ENCODE measurements around the gene KLF1.
"Not testable (repeated sequence)": the region's sequence is repeated elsewhere in the genome, so short reads cannot be mapped to it uniquely, and the experiment has no call there.

KLF1 gene

DNA sequence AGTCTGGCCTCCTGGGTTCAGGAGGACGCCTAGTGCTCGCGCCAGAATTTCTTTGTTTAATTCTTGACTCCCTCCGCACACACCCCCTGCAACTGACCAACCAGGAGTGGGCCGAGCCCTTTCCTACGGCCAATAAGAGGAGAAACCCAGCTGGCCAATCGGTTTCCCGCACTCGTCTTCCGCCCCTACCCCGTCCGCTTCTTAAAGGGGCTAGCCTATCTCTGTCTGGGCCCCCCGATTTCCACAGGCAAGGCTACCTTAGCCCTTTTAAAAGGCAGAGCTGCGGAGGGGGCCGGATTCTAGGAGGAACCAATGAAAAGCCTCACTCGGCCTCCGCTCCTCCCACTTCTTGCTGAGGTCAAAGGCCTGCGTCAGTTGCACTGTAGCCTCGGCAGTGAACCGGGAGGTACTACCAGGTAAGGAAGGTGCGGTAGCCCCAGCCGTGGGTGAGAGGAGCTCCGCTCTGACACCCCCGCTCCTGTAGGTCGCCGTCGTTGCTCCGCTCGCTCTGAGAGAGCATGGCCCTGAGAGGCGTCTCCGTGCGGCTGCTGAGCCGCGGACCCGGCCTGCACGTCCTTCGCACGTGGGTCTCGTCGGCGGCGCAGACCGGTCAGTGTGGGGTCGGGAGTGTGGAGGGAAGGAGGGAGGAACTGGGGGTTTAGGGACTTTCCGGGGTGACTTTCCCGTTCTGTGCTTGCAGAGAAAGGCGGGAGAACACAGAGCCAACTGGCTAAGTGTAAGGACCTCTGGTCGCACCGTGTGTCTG is 4.0 kb upstream of the KLF1 start, which contains the start of gene GCDH:
GCDH (plus strand) TSS at position 374 of the 766 bp plus-strand sequence; CDS start at position 519, 145 bp downstream.
- peak; percentile 96 for DNase-seq (ENCODE audit: low read depth, low spot score)

DNA sequence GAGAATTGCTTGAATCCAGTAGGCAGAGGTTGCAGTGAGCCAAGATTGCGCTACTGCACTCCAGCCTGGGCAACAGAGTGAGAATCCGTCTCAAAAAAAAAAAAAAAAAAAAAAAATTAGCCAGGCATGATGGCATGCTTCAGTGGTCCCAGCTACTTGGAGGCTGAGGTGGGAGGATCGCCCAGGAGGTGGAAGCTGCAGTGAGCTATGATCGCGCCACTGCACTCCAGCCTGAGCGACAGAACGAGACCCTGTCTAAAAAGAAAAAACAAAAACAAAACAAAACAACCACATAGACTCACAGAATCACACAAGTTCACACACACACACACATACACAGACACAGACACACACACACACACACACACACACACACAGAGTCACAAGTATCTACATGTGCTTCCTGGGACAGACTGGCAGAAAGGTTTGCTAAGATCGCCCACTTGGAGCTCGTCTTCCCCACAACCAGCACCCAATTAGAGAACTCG is 3.3 kb upstream of the KLF1 start:
- not testable (repeated sequence) for DNase-seq (ENCODE audit: low read depth, low spot score)

DNA sequence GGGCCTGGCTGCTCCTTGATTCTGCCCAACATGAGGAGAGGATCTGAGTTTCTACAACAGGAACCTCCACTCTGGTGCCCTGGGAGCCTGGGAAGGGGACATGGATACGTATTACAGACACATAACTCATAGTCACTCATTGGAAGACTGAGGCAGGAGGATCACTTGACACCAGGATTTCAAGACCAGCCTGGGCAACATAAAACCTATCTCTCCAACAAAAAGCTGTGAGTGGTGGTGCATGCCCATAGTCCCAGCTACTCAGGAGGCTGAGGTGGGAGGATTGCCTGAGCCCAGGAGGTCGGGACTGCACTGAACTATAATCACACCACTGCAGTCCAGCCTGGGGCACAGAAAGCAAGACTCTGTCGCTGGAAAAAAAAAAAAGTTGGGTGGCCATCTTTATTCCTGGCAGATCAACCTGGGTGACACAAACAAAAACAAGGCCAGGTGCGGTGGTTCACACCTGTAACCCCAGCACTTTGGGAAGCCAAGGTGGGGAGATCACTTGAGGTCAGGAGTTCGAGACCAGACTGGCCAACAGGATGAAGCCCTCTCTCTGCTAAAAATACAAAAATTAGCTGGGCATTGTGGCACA is 1.1 kb upstream of the KLF1 start:
- no peak for DNase-seq (ENCODE audit: low read depth, low spot score)

DNA sequence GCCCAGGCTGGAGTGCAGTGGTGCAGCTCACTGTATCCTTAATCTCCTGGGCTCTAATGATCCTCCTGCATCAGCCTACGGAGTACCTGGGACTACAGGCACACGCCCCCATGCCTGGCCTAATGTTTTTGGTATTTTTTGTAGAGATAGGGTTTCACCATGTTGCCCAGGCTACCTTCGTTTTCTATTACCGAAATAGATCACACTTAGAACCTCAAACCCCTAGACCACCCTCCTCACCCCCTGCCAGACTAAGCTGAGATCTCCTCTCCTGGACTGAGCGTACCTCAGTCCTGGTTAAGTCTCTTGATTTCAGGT is 391 bp downstream of the KLF1 start:
- DNase-seq (ENCODE audit: low read depth, low spot score) = no peak

DNA sequence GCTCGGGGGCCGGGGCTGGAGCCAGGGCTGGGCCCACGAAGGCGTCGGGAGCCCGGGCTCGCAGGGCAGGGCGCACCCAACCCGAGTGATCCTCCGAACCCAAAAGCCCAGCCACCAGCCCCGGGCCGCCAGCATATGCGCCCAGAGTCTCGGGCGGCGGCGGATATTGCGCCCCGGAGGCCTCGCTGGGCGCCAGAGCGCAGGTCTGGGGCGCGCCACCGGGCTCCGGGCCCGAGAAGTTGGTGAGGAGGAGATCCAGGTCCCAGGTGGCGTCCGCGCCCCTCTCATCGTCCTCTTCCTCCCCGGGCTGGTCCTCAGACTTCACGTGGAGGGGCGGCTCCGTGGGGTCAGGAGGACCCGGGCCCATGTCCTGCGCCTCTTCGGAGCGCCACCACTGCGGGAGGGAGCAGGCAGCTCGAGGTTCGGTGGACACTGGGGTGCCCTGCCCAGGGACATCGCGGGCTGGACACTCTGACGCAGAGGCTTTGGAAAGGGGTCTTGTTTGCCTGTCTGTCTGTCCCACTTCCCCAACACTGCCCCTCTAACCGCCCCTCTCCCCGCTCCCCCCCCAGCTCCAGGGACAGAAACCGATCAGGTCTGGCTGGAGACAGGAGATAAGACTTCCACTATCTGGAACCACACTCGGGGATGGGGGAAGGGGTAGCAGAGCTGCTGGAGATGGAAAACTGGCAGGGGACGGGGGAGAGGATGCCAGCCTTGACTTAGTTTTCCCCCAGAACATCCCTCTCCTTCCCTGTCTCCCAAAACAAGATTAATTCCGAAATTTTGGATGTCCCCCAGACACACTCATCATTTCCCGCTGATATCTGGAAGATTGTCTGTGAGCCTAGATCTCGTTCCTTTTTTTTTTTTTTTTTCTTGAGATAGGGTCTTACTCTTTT is 1.0 kb downstream of the KLF1 start:
- no peak for DNase-seq (ENCODE audit: low read depth, low spot score)

DNA sequence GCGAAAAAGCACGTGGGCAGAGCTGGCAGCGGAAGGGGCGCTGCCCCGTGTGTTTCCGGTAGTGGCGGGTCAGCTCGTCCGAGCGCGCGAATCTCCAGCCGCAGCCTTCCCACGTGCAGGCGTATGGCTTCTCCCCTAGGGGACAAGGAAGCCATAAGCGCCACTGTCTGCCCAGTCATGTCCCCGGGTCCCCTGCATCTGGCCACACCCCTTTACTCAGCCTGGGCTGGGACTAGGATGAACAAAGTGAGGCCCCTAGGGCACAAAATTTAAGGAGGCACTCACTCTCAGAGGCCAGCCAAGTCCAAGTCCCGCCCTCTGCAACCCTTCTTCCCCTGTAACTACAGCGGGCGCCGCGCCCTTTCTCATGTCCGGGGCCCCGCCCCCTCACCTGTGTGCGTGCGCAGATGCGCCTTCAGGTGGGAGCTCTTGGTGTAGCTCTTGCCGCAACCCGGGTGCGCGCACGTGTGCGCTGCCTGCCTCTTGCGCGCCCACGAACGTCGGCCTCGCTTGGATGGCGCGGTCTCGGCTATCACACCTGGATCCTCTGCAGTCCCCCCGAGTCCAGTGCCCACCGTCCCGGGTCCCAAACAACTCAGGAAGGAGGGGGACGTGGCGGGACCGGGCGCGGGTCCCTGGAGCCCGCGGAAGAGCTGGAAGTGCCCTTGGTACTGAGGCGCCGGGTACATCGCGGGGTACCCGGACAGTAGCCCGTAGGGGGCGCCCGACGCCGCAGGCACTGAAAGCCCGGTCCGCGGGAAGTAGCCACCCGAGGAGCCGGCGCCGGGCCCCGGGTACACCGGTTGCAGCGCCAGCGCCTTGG is 1.9 kb downstream of the KLF1 start:
- peak; percentile 73 for DNase-seq (ENCODE audit: low read depth, low spot score)

DNA sequence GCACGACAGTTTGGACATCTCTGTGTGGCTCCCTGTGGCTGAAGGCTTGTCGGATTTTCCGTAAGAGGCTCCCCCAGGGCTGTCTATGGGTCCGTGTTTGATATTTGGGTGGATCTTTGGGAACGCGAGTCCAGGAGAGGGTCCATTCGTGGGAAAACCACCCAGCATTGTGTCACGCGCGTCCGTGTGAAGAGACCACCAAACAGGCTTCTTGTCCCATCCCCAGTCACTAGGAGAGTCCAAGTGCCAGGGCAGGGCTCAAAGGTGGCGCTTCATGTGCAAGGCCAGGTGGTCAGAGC is 2.4 kb downstream of the KLF1 start:
- DNase-seq (ENCODE audit: low read depth, low spot score) = no peak

DNA sequence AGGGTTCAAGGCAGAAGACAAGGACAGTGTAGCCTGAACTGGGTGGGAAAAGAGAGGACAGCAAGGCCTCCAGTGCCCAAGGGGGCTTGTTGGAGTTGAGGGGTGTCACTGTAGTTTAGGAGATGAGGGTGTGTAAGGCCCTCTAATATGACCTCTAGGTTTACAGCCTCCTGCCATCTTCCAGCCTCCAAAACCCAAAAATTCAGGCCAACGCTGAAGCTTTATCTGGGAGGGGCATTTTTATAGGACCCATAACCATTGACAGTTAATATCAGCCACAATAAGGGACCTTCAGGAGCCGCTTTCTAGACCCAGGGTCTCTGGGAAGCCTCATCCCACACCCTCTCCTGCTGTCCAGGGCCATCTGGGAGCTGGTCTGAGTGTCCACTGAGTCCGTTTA is 2.8 kb downstream of the KLF1 start:
- no peak for DNase-seq (ENCODE audit: low read depth, low spot score)

DNA sequence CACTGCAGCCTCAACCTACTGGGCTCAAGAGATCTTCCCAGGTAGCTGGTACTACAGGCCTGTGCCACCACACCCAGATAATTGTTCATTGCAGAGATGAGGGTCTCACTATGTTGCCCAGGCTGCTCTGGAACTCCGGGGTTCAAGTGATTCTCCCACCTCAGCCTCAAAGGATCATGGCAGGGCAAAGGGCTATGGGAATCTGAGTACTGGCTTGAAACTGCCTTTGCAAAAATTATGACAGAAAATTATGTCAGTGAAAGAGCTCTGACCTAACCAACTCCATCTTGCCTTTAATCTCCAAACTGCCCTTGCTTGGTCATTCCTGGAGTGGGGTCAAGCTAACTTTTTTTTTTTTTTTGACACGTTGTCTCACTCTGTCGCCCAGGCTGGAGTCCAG is 4.4 kb downstream of the KLF1 start:
- DNase-seq (ENCODE audit: low read depth, low spot score) = no peak

DNA sequence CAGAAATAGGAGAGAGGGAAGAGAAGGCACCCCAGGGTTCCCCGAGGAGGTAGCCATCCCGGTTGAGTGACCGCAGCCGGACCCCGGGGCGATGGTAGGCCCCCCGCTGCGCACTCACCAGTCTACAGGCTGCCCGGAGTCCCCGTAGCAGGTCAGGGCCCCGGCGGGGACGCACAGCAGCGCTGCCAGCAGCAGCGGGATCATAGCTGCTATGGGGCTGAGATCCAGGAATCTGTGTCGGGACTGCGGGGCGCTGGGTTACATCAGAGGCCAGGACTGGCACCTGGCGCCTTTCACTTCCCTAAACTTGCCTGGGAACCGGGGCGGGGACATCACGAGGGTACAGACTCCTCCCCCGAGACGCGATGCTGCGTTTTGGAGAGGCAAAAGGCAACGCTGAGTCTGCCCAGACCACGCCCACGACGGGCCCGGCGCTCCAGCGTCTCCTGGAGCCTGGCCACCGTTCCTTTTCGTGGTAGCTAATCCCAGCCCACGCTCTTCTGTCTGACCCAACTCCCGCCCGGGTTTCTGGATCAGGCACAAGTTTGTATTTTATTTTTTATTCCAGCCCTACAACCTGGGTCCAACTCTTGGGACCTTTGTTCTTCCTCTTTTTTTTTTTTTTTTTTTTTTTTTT is 5.7 kb downstream of the KLF1 start, which contains the start of gene DNASE2:
DNASE2 (minus strand) TSS at position 278 of the 637 bp plus-strand sequence; CDS start at position 204, 74 bp downstream.
- peak; percentile 70 for DNase-seq (ENCODE audit: low read depth, low spot score)

DNA sequence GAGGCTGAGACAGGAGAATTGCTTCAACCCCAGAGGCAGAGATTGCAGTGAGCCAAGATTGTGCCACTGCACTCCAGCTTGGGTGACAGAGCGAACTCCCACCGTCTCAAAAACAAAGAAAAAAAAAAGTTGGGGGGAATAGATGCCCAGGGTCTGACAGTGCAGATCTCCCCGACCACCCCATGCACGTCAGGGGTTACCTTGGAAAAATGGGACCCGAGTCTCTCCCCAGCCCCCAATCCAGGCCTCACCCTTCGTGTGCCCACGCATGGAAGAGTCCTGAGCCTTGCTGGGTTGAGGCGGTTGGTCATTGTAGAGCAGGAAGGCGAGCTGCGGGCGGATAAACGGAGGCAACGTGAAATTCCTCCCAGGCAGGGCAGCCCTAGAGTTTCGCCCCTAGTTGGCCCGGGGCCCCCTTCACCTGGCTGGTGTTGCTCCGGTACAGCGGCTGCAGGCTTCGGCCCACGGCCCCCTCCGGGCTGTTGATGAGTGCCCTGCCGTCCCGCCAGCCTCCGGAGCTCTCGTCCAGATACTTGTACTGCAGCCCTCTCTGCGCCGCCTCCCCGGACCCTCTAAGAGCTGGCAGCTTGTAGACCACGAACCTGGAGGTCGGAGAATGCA is 6.3 kb downstream of the KLF1 start:
- DNase-seq (ENCODE audit: low read depth, low spot score) = no peak

DNA sequence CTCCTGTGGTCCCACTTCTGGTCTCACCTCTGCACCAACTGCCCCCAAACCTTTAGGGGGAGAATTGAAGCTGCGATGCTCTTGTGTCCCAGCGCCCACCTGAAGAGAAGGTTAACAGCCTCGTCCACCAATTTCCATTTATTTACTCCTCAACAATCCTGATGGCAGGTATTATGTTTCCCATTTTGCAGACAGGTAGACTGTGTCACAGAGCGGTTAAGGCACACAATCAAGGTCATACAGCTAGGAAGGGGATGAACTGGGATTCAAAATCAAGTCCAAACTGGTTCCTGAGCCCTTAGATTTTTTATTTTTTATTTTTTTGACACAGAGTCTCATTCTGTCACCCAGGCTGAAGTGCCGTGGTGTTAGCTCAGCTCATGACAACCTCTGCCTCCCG is 11.9 kb downstream of the KLF1 start:
- no peak for DNase-seq (ENCODE audit: low read depth, low spot score)

DNA sequence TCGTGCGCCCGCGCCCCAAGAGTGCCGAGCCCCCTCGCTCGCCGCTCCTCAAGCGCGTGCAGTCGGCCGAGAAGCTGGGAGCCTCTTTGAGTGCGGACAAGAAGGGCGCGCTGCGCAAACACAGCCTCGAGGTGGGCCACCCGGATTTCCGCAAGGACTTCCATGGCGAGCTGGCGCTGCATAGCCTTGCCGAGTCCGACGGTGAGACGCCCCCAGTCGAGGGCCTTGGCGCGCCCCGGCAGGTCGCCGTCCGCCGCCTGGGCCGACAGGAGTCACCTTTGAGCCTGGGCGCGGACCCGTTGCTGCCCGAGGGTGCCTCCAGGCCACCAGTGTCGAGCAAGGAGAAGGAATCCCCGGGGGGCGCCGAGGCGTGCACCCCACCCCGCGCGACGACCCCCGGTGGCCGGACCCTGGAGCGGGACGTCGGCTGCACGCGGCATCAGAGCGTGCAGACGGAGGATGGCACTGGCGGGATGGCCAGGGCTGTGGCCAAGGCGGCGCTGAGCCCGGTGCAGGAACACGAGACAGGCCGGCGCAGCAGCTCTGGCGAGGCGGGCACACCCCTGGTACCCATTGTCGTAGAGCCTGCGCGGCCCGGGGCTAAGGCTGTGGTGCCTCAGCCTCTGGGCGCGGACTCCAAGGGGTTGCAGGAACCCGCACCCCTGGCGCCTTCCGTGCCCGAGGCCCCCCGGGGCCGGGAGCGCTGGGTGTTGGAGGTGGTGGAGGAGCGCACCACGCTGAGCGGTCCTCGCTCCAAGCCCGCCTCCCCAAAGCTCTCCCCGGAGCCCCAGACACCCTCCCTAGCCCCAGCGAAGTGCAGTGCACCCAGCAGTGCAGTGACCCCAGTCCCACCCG is 12.9 kb downstream of the KLF1 start:
- DNase-seq (ENCODE audit: low read depth, low spot score) = no peak

DNA sequence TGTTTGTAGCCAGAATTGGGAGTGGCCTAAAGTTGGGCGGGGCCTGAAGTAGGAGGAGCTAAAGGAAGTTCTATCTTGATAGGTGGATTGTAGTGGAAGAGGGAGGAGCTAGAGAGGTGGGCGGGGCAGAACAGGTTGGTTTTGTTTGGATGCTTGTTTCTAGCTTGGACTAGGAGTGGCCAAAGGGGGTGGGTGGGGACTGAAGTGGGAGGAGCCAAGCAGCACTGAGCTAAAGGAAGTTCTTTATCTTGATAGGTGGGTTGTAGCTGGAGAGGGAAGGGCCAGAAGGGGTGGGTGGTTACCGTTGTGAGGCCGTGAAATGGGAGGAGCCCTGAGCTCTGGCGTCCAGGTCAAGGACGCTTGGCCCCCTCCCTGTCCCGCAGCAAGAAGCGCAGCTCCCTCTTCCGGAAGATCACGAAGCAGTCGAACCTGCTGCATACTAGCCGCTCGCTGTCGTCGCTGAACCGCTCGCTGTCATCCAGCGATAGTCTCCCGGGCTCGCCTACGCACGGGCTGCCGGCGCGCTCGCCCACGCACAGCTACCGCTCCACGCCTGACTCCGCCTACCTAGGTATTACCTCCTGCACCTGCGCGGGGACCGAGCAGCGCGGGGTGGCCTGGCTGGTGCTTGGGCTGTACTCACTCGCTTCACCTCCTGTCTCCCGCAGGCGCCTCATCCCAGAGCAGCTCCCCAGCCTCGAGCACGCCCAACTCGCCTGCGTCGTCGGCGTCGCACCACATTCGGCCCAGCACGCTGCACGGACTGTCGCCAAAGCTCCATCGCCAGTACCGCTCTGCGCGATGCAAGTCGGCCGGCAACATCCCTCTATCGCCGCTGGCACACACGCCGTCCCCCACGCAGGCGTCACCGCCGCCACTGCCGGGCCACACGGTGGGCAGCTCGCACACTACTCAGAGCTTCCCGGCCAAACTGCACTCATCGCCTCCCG is 13.8 kb downstream of the KLF1 start:
- DNase-seq (ENCODE audit: low read depth, low spot score) = no peak

DNA sequence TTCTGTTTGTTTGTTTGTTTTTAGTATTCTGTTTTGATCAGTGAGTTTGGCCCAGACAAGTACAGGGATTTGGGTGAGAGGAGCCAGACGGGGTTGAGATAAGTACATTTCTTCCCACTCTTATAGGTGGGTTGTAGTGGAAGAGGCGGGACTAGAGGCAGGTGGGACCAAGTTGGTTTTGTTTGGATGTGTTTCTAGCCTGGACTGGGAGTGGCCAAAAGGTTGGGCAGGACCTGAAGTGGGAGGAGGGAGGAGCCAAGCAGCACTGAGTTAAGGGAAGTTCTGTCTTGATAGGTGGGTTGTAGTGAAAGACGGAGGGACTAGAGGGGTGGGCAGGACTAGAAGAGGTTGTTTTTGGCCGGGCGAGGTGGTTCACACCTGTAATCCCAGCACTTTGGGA is 14.7 kb downstream of the KLF1 start:
- DNase-seq (ENCODE audit: low read depth, low spot score) = no peak

DNA sequence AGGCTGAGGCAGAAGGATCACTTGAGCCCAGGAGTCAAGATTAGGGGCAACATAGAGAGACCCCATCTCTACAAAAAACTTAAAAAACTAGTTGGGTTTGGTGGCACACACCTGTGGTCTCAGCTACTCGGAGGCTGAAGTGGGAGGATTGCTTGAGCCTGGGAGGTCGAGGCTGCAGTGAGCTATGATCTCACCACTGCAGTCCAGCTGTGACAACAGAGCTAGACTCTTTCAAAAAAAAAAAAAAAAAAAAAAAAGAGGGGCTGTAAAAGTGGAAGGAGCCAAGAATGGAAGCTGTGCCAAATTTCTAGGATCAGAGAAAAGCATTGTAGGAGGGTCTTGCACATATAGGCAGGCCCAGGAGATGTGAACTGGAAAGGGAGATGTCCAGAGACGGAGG is 15.3 kb downstream of the KLF1 start:
- DNase-seq (ENCODE audit: low read depth, low spot score) = no peak

DNA sequence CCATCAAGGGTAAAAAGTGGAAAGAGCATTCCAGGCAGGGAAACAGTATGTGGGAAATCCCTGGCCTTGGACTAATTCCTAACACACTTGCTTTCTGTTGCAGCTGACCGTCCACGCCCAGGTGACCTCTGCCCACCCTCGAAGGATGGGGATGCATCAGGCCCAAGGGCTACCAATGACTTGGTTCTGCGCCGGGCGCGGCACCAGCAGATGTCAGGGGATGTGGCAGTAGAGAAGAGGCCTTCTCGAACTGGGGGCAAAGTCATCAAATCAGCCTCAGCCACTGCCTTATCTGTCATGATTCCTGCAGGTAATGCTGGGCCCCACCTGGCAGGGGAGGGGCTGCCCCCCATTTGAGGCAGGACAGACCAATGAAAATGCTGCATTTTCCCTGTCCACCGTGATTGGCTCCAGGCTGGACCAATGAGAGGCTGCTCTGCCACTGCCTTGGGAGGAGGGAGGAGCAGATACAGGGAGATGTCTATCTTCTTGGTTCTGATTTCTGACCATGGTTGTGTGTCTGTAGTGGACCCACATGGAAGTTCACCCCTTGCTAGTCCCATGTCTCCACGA is 18.4 kb downstream of the KLF1 start:
- DNase-seq (ENCODE audit: low read depth, low spot score) = no peak

All from activated CD4-positive, CD25-positive, alpha-beta regulatory T cell treated with anti-CD3 and anti-CD28 coated beads, Interleukin-2, amount 50 U/mL, for 16 hours (primary cell).